HL-60 (cell line): ENCODE data around the gene MORC1.

Experiments used
- DNase-seq, 2 experiments: peaks; one replicate each; pipeline ENCODE4 v3.0.0-alpha.2; 2010 to 2020; ENCODE audit warnings: low read depth in 1 of 2, low spot score in 1 of 2
- H3K27ac ChIP-seq: fragments of 250-450 bp; sonication (Bioruptor Pico); replicated peaks from 2 replicates; pipeline ENCODE4 v1.5.1; 2020; ENCODE audit warnings: mild to moderate bottlenecking, moderate library complexity
- H3K27me3 ChIP-seq: fragments of 250-450 bp; sonication (Bioruptor Pico); 2 replicates; pipeline ENCODE4 v1.5.1; 2021; ENCODE audit warnings: mild to moderate bottlenecking, moderate library complexity; ENCODE audit not compliant: insufficient read depth, poor library complexity, severe bottlenecking
- H3K4me3 ChIP-seq: replicated peaks from 2 replicates; pipeline ENCODE4 v1.5.1; 2011; ENCODE audit warnings: mild to moderate bottlenecking, control low read depth, low read length; ENCODE audit not compliant: insufficient read depth
- GABPA ChIP-seq: IDR thresholded peaks from 2 replicates; pipeline ENCODE4 v1.6.1; 2012; ENCODE audit warnings: low read depth
- POLR2AphosphoS5 ChIP-seq: IDR thresholded peaks from 2 replicates; pipeline ENCODE4 v1.6.1; 2012; ENCODE audit warnings: low read depth
- REST ChIP-seq: IDR thresholded peaks from 2 replicates; pipeline ENCODE4 v1.6.1; 2012; ENCODE audit warnings: low read depth; ENCODE audit not compliant: insufficient replicate concordance
- SPI1 ChIP-seq: IDR thresholded peaks from 2 replicates; pipeline ENCODE4 v1.6.1; 2012; ENCODE audit warnings: low read depth, mild to moderate bottlenecking, borderline replicate concordance
- TF ChIP-seq, protein P1 (sequence below): IDR thresholded peaks from one replicate; pipeline ENCODE4 v1.5.1; 2011; ENCODE audit warnings: low read length, control low read depth, inconsistent platforms; ENCODE audit not compliant: insufficient read depth

MORC1 gene

DNA sequence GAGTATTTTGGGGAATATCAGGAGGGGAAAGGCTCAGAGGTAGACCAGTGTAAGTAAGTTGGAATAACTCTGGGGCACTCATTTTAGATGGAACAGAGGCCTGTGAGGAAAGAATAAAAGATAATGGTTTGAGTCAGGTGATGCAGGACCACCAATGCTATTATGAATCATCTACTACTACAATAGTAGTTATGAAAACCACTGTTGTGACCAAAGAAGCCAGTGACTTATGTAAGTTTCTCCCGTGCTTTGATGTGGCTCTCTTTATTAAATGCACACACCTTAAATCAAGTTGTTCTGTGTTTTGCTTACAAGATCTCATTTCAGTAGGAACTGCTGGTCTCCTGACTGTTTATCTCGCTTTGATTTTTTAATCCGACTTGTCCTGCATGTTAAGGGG is 151.2 kb downstream of the MORC1 start:
- H3K27ac ChIP-seq = no peak overlapping the region
- H3K27me3 ChIP-seq = no peaks in the 10 kb centered on the region
- no peak for DNase-seq
- TF ChIP-seq GABPA = no peak
- no peak for TF ChIP-seq SPI1
- TF ChIP-seq POLR2AphosphoS5 = no peak
- no peak for TF ChIP-seq REST
- TF ChIP-seq, protein P1, sequence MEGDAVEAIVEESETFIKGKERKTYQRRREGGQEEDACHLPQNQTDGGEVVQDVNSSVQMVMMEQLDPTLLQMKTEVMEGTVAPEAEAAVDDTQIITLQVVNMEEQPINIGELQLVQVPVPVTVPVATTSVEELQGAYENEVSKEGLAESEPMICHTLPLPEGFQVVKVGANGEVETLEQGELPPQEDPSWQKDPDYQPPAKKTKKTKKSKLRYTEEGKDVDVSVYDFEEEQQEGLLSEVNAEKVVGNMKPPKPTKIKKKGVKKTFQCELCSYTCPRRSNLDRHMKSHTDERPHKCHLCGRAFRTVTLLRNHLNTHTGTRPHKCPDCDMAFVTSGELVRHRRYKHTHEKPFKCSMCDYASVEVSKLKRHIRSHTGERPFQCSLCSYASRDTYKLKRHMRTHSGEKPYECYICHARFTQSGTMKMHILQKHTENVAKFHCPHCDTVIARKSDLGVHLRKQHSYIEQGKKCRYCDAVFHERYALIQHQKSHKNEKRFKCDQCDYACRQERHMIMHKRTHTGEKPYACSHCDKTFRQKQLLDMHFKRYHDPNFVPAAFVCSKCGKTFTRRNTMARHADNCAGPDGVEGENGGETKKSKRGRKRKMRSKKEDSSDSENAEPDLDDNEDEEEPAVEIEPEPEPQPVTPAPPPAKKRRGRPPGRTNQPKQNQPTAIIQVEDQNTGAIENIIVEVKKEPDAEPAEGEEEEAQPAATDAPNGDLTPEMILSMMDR = no peak
- no peak overlapping the region for H3K4me3 ChIP-seq

DNA sequence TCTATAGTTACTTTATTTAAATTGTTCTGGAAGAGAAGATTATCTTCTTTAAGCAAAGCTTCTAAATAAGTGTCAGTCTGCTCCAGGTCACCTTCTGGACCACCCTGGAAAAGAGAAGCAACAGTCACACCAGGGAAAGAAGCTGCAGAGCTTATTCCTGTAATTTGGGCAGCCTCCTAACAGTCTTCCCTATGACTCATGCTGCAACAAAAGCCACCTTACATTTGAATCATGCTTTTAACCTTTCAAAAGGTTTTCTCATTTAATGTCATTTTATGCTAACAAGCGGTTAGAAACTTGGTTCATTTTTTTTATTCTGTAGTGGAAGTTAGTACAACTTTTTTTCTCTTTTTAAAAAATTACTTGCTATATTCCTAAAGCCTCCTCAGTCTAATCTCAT is 158.9 kb downstream of the MORC1 start:
- no peak for DNase-seq
- TF ChIP-seq SPI1 (no peak), POLR2AphosphoS5 (no peak)

DNA sequence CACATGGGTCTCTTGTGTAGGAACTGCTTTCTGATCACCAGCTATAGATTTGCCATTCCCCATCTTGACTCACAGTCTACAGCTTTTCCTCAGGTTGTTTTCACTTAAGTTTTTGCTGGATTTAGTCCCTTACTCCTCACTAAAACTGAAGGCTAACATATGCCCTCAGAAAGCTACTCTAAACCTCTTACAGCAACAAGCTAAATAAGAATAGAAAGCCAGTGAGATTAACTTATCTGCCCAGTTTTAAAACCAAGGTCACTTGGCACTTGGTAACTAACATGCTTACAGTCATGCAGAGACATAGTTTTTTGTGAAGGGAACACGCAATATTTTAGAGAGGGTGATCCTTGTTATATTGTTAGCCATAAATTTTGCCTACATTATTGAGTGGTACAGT is 164.2 kb downstream of the MORC1 start, which contains the start of gene GUCA1C:
TSS of gene GUCA1C (minus strand) at position 180 of the 400 bp plus-strand sequence. CDS start at position 63, 117 bp downstream.
- TF ChIP-seq SPI1 (no peak), GABPA (no peak), REST (no peak), POLR2AphosphoS5 (no peak)
- TF ChIP-seq, protein P1 = no peak
- H3K27me3 ChIP-seq = no peaks in the 10 kb centered on the region
- H3K27ac ChIP-seq = no peak within 1 kb of the TSS
- no peak for DNase-seq
- H3K4me3 ChIP-seq = no peak within 1 kb of the TSS

More for the DNA sequence above, 158.9 kb downstream of the MORC1 start:
- no peak overlapping the region for H3K4me3 ChIP-seq
- no peaks in the 10 kb centered on the region for H3K27me3 ChIP-seq
- no peak overlapping the region for H3K27ac ChIP-seq

GRCh38 chr3:108953210-108953609 is 164.7 kb downstream of the MORC1 start:
- DNase-seq = no peak
- no peaks in the 10 kb centered on the region for H3K27me3 ChIP-seq
- TF ChIP-seq REST (no peak), POLR2AphosphoS5 (no peak), GABPA (no peak), SPI1 (no peak)
- TF ChIP-seq, protein P1 = no peak
- no peak overlapping the region for H3K4me3 ChIP-seq
- no peak overlapping the region for H3K27ac ChIP-seq
